Calu3 (cell line): Measurements from ENCODE around the gene DNAI1. TPM values are rescaled to one million over a fixed set of nuclear protein-coding genes. Genes with fewer than 3 reads are reported as not detected.

ENCODE experiments used
- BruUV-seq: library from RNA; stranded (reverse); fragments of 400-500 nt; replicated peaks from 2 replicates; lab custom pipeline; 2021; lab: Mats Ljungman, UMichigan
- CTCF ChIA-PET: fragments of 300-600 bp; sonication (Branson Sonifier 250); formaldehyde crosslinking; loops from one replicate; lab custom pipeline; 2022; ENCODE audit warnings: antibody characterized with exemption; lab: Charles Lee
- DNase-seq: peaks from one replicate; pipeline ENCODE4 v3.0.0; 2022
- H3K27ac Mint-ChIP-seq: one replicate; pipeline ENCODE4 v1.8.0; 2022; ENCODE audit warnings: mixed read lengths; ENCODE audit not compliant: unreplicated experiment
- H3K27me3 Mint-ChIP-seq: one replicate; pipeline ENCODE4 v1.8.0; 2022; ENCODE audit warnings: mixed read lengths; ENCODE audit not compliant: unreplicated experiment
- H3K36me3 Mint-ChIP-seq: one replicate; pipeline ENCODE4 v1.8.0; 2022; ENCODE audit warnings: mild to moderate bottlenecking, moderate library complexity, mixed read lengths; ENCODE audit not compliant: insufficient read depth, unreplicated experiment
- H3K4me1 Mint-ChIP-seq: one replicate; pipeline ENCODE4 v1.8.0; 2022; ENCODE audit warnings: mild to moderate bottlenecking, low read depth, mixed read lengths; ENCODE audit not compliant: unreplicated experiment
- H3K4me3 Mint-ChIP-seq: one replicate; pipeline ENCODE4 v1.8.0; 2022; ENCODE audit warnings: mild to moderate bottlenecking, low read depth, moderate library complexity, mixed read lengths; ENCODE audit not compliant: unreplicated experiment
- H3K9me3 Mint-ChIP-seq: one replicate; pipeline ENCODE4 v1.8.0; 2022; ENCODE audit warnings: low read depth, mixed read lengths; ENCODE audit not compliant: unreplicated experiment
- CTCF ChIP-seq: fragments of 200-600 bp; IDR thresholded peaks from one replicate; pipeline ENCODE4 v1.8.0; 2022; ENCODE audit warnings: antibody characterized with exemption; ENCODE audit not compliant: unreplicated experiment
- intact Hi-C: fragments of 100-400 bp; cut with micrococcal nuclease; formaldehyde crosslinking; loops from one replicate; pipeline ENCODE4 v1.10.0; 2022; ENCODE audit not compliant: unreplicated experiment
- total RNA-seq: library from RNA; stranded (reverse); gene quantifications from 2 replicates; pipeline ENCODE4 v1.2.3, GENCODE V29; 2022

Gene DNAI1
- total RNA-seq, 1 experiment from 2014 or later = not detected

- DNase-seq = no peak
- intact Hi-C loops = no loop called here
- Mint-ChIP-seq H3K4me1 (no peaks in the 10 kb centered on the region), H3K36me3 (no peaks in the 10 kb centered on the region), H3K9me3 (no peaks in the 10 kb centered on the region), H3K4me3 (no peak overlapping the region), H3K27ac (no peak overlapping the region), H3K27me3 (peaks cover 82% of the 10 kb centered on the region)
- CTCF ChIA-PET = interaction anchor here (0.9 to 1.3 kb wide), 2 partner anchors 97 to 103 kb away, joined by 4 to 5 read pairs; no protein-coding TSS in a partner anchor
- no TSS peak for BruUV-seq
- TF ChIP-seq CTCF = no peak
Observed at GRCh38 chr9:34501372-34501771, 42.8 kb downstream of the DNAI1 start.

GRCh38 chr9:34501889-34502425 is 43.4 kb downstream of the DNAI1 start:
- BruUV-seq = no TSS peak
- CTCF ChIA-PET = interaction anchor here (0.5 to 1.3 kb wide), 3 partner anchors 87 to 102 kb away, joined by 4 to 5 read pairs (median 5); partner anchors contain the start of gene CNTFR
- intact Hi-C loops = no loop called here
- no peaks in the 10 kb centered on the region for H3K36me3 Mint-ChIP-seq
- no peak for TF ChIP-seq CTCF
- H3K27ac Mint-ChIP-seq = no peak overlapping the region
- peaks cover 79% of the 10 kb centered on the region for H3K27me3 Mint-ChIP-seq
- H3K4me1 Mint-ChIP-seq = no peaks in the 10 kb centered on the region
- H3K9me3 Mint-ChIP-seq = no peaks in the 10 kb centered on the region
- H3K4me3 Mint-ChIP-seq = no peak overlapping the region
- no peak for DNase-seq

- no peak for TF ChIP-seq CTCF
- no peaks in the 10 kb centered on the region for H3K36me3 Mint-ChIP-seq
- BruUV-seq = no TSS peak
- H3K9me3 Mint-ChIP-seq = no peaks in the 10 kb centered on the region
- no peak overlapping the region for H3K4me3 Mint-ChIP-seq
- CTCF ChIA-PET = interaction anchor here (0.5 to 0.9 kb wide), 3 partner anchors 39 to 102 kb away, joined by 3 to 5 read pairs (median 4); partner anchors contain the start of gene CNTFR
- no peaks in the 10 kb centered on the region for H3K4me1 Mint-ChIP-seq
- intact Hi-C loops = no loop called here
- no peak for DNase-seq
- H3K27me3 Mint-ChIP-seq = peaks cover 79% of the 10 kb centered on the region
- H3K27ac Mint-ChIP-seq = no peak overlapping the region
Observed at GRCh38 chr9:34502471-34502870, 43.9 kb downstream of the DNAI1 start.

- peaks cover 79% of the 10 kb centered on the region for H3K27me3 Mint-ChIP-seq
- H3K9me3 Mint-ChIP-seq = no peaks in the 10 kb centered on the region
- no peak for DNase-seq
- CTCF ChIA-PET = interaction anchor here (0.6 to 0.7 kb wide), 2 partner anchors 40 to 99 kb away, joined by 3 read pairs; no protein-coding TSS in a partner anchor
- H3K27ac Mint-ChIP-seq = no peak overlapping the region
- no peak overlapping the region for H3K4me3 Mint-ChIP-seq
- intact Hi-C loops = no loop called here
- no peaks in the 10 kb centered on the region for H3K4me1 Mint-ChIP-seq
- BruUV-seq = no TSS peak
- no peak for TF ChIP-seq CTCF
- no peaks in the 10 kb centered on the region for H3K36me3 Mint-ChIP-seq
Observed at GRCh38 chr9:34502891-34503290, 44.3 kb downstream of the DNAI1 start.
